H1 (cell line): ENCODE results near the gene KLHDC4. TPM values are rescaled to one million over a fixed set of nuclear protein-coding genes. Genes with fewer than 3 reads are reported as not detected.

Source experiments
- ASH2L ChIP-seq: fragments of 200-600, 300-600 bp; sonication (generic); IDR thresholded peaks from one replicate; pipeline ENCODE4 v1.7.1; 2017; ENCODE audit warnings: low read length
- CREB1 ChIP-seq: IDR thresholded peaks from 2 replicates; pipeline ENCODE4 v1.6.1; 2012; ENCODE audit warnings: inconsistent platforms
- EGR1 ChIP-seq: IDR thresholded peaks from 2 replicates; pipeline ENCODE4 v1.6.1; 2011; ENCODE audit warnings: low read depth, low read length, borderline replicate concordance
- FOSL1 ChIP-seq: IDR thresholded peaks from 2 replicates; pipeline ENCODE4 v1.6.1; 2011; ENCODE audit warnings: mild to moderate bottlenecking, low read depth, low read length, moderate library complexity; ENCODE audit not compliant: insufficient read depth
- HDAC6 ChIP-seq: IDR thresholded peaks from one replicate; pipeline ENCODE4 v1.7.1; 2012; ENCODE audit warnings: low read depth, mild to moderate bottlenecking, inconsistent platforms, low read length, moderate library complexity
- JUND ChIP-seq: IDR thresholded peaks from 2 replicates; pipeline ENCODE4 v1.6.1; 2011; ENCODE audit warnings: mild to moderate bottlenecking, improper control_type of control experiment, low read length
- KDM1A ChIP-seq: fragments of 200-600, 300-600 bp; sonication (generic); IDR thresholded peaks from 2 replicates; pipeline ENCODE4 v1.7.1; 2016; ENCODE audit warnings: mild to moderate bottlenecking, low read length, borderline replicate concordance
- NANOG ChIP-seq: IDR thresholded peaks from 2 replicates; pipeline ENCODE4 v1.6.1; 2011; ENCODE audit warnings: low read length, low read depth, mild to moderate bottlenecking, inconsistent platforms; ENCODE audit not compliant: insufficient read depth, poor library complexity, severe bottlenecking
- PHF8 ChIP-seq: fragments of 200-600 bp; sonication (generic); conservative IDR thresholded peaks from 2 replicates; pipeline ENCODE4 v1.7.1; 2012; ENCODE audit warnings: low read depth, mild to moderate bottlenecking, inconsistent platforms, low read length, moderate library complexity
- POLR2AphosphoS5 ChIP-seq: IDR thresholded peaks from 2 replicates; pipeline ENCODE4 v1.6.1; 2011; ENCODE audit warnings: low read depth, low read length
- RBBP5 ChIP-seq: IDR thresholded peaks from 2 replicates; pipeline ENCODE4 v1.7.1; 2012; ENCODE audit warnings: low read depth, mild to moderate bottlenecking, inconsistent platforms, low read length, moderate library complexity, borderline replicate concordance
- SIX5 ChIP-seq: IDR thresholded peaks from 2 replicates; pipeline ENCODE4 v1.6.1; 2011; ENCODE audit warnings: mild to moderate bottlenecking, low read depth, low read length
- SP1 ChIP-seq: IDR thresholded peaks from 2 replicates; pipeline ENCODE4 v1.6.1; 2011; ENCODE audit warnings: low read depth, low read length
- TAF1 ChIP-seq: IDR thresholded peaks from 2 replicates; pipeline ENCODE4 v1.6.1; 2011; ENCODE audit warnings: mild to moderate bottlenecking, low read depth, low read length
- TAF7 ChIP-seq: optimal IDR thresholded peaks from 2 replicates; pipeline ENCODE3; 2011; ENCODE audit warnings: low read depth, mild to moderate bottlenecking, inconsistent platforms, low read length, moderate library complexity, borderline replicate concordance
- USF2 ChIP-seq: IDR thresholded peaks from 2 replicates; pipeline ENCODE4 v1.6.1; 2011; ENCODE audit warnings: low read length, improper control_type of control experiment
- YY1 ChIP-seq: IDR thresholded peaks from 2 replicates; pipeline ENCODE4 v1.6.1; 2011; ENCODE audit warnings: low read depth, mild to moderate bottlenecking, low read length
- polyA plus RNA-seq, 7 experiments: library from polyadenylated mRNA; depleted of rRNA in 3 of 7; stranded (reverse) in 5 of 7; unstranded in 2 of 7; fragments of >200 nt in 5 of 7; fragments of 200-250 nt in 2 of 7; gene quantifications; 1 replicate in 5 of 7; 2 replicates in 1 of 7; 4 replicates in 1 of 7; pipeline versions ENCODE4 v1.2.1 to v1.2.3, GENCODE V29; 2011 to 2013; ENCODE audit warnings: missing spikeins in 2 of 7, mixed read lengths in 2 of 7
- total RNA-seq: library from RNA; stranded (reverse); fragmentation: NEBNext Ultra II Directional; extraction: Animal tissue kit (Norgen Biotek cat#: 25700); gene quantifications from 2 replicates; pipeline ENCODE4 v1.2.1, GENCODE V29; 2021
- TF ChIP-seq, protein P1 (sequence below): IDR thresholded peaks from 2 replicates; pipeline ENCODE4 v1.6.1; 2012; ENCODE audit warnings: low read length, inconsistent platforms

The KLHDC4 gene
- total and polyA plus RNA-seq, 2 of the 8 experiments (the other 6 are each of a cell fraction or from before 2014, with no cell fraction given): 23.7 to 63.9 TPM

- no peak for TF ChIP-seq NANOG
- peak; percentile 52 for TF ChIP-seq POLR2AphosphoS5
- TF ChIP-seq FOSL1: no peak
- no peak for TF ChIP-seq SP1
- TF ChIP-seq USF2: no peak; the same call in 1 of the 2 replicates
- peak; percentile 90 for TF ChIP-seq ASH2L
- TF ChIP-seq PHF8: peak; percentile 67
- peak; percentile 98 for TF ChIP-seq CREB1
- peak; percentile 80 for TF ChIP-seq YY1
- TF ChIP-seq RBBP5: peak; percentile 87; the same call in 1 of the 2 replicates
- TF ChIP-seq TAF7: peak; percentile 74
- TF ChIP-seq HDAC6: no peak
- TF ChIP-seq EGR1: 0 out of 2 replicates have a peak, but pooled peaks have one; percentile 9
- peak; percentile 86 for TF ChIP-seq TAF1
- TF ChIP-seq SIX5: no peak; the same call in 1 of the 2 replicates
- TF ChIP-seq, protein P1, sequence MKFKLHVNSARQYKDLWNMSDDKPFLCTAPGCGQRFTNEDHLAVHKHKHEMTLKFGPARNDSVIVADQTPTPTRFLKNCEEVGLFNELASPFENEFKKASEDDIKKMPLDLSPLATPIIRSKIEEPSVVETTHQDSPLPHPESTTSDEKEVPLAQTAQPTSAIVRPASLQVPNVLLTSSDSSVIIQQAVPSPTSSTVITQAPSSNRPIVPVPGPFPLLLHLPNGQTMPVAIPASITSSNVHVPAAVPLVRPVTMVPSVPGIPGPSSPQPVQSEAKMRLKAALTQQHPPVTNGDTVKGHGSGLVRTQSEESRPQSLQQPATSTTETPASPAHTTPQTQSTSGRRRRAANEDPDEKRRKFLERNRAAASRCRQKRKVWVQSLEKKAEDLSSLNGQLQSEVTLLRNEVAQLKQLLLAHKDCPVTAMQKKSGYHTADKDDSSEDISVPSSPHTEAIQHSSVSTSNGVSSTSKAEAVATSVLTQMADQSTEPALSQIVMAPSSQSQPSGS: no peak
- TF ChIP-seq JUND: no peak
- peak; percentile 51 for TF ChIP-seq KDM1A
Observed at GRCh38 chr16:87765776-87766484, at the start of gene KLHDC4 (continued).
